ENCODE measurements around the gene CCDC148.

The CCDC148 gene

DNA sequence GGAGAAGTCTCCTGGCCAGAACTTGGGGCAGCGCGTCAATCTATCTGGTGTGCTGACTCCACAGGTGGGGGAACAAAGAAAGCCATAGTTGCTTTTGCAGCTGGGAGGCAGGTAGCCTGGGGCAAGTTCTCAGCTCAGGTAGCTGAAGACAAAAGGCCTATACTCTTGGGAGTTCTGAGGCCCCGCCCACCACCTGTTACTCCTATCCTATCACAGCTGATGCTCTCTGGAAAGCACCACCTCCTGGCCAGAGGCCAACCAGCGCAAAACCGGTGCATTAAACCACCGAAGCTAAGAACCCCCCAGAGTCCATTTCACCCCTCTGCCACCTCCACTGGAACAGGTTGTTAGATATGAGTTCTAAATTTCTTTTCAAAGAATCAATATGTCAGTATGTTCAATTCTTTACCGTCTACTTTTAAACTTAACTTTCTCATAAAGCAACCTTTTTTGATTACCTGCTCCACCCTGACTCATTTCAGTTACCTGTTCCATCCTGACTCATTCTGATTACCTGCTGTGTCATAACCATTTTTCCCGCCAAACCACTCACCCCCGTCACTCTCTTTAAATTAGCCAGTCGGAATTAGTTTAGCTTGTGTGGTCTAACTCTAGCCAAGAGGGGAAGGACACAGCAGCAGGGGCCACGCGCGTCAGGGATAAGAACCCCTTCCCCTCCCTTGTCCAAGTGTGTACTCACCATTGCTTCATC, 311.5 kb downstream of the CCDC148 start:
- DNase-seq, result no peak

DNA sequence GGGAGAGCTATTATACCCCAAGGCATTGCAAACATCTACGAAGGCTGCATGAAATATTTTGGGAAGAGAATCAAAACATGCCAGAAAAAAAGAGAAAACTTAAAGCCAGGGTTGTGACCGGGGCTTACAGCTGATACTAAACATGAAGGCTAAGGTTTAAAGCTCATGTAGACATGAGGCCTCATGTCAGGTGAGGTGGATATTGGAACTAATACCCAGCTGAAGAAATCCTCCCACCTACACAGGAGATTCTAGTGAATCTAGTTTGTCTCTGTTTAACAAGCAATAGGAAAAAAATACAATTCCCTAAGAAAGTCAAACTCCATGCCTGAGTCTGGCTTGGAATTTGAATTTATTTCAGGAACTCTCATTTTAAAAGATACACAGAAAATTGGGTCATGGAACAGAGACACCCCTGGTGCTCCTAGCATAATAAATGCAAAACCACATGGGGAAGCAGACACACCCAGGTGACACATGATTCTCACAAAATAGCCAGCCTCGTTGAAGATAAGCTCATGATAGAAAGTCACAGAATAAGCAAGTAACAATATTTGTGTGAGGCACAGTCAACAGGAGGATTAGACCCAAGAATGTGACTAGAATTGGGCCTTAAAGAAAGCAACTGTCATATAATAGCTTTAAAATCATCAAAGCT, 312.7 kb downstream of the CCDC148 start:
- DNase-seq, result no peak

DNA sequence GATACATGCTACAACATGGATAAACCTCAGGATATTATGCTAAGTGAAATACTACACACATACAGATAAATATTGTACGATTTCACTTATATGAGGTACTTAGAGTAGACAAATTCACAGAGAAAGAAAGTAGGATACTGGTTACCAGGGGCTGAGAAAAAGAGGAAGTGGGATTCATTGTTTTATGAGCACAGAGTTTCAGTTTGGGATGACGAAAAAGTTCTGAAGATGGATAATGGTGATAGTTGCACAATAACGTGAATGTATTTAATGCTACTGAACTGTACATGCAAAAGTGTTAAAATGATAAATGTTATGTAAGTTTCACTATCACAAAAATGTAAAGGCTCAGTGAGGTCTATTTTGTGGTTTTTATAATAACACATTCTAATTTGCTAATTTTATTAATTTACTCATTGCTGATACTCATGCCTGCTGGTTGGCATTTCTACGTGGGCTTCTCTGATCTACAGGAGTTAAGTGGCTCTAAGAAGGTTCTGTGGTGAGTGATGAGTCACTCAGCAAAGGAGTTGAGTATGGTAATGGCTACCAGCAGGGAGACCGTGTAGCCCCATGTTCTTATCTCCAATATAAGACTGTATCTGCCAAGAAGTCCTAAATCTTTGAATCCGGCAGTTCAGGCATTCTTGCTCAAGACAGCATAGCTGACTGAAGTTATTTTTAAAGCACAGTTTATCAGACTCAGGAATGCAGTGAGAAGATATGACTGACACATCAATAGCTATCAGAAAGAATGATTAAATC, 313.8 kb downstream of the CCDC148 start:
- DNase-seq, result no peak

DNA sequence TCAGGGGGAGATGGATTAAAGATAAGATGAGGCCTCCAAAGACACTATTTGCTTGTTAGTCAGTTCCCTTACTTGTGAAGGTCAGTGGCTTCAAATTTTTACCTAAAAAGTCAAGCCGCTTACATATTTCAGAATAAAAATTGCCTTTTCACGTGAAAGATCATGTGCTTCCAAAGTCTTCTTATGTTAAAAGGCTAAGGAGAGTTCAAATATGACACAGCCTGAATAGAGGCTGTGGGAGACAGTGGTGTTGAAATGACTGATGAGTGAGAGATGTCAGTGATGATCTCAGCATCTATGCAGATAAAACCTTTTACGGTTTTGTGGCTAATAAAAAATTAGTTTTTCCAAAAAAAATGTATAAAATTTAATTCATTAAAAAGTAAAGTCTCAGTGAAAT, 314.4 kb downstream of the CCDC148 start:
- no peak for DNase-seq

- no peak for DNase-seq
Measured at GRCh38 chr2:158140201-158140600, 316.4 kb downstream of the CCDC148 start.

- no peak for DNase-seq
Measured at GRCh38 chr2:158138255-158138654, 318.3 kb downstream of the CCDC148 start.

GRCh38 chr2:158135096-158135495, 321.5 kb downstream of the CCDC148 start:
- DNase-seq, result no peak

DNA sequence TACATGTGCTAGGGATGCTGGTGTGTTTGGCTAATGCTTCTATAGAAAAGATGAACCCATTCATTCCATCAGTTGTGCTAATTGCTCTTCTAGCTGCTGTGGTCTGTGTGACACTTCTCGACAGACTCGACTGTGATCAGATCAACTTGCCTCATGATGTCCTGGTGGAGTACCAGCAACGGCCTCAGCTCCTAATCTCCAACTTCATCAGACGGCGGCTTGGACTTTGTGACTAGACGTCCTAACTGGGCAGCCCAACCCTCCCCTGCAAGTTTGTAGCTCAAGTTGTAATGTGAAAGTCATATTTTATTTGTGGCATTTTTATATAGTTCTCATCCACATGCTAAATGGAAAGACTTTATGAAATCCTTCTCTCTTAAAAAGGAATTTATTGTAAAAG, 321.9 kb downstream of the CCDC148 start:
- DNase-seq, result no peak

GRCh38 chr2:158134055-158134454, 322.5 kb downstream of the CCDC148 start:
- no peak for DNase-seq

- DNase-seq, result no peak
Measured at GRCh38 chr2:158131919-158132566, 324.5 kb downstream of the CCDC148 start.

DNA sequence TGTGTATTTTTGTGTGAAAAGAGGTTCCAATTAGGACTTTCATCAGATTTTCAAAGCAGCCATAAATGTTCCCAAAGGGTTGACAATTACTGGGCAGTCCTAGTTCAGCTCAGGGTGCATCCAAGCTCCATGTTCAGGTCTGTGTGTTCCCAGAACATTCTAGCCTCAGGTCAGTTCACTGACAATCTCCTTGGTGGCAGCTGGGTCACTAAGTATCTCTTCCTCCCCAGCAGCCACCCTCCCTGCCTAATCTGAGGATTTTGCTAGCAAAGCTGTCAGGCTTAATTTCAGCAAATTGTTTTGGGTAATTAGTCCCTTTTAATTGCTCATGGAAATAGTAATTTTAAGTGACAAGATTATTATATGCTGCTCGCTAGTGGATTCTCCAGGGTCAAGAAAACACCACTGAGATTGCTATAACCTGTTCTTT, 325.1 kb downstream of the CCDC148 start:
- DNase-seq, result no peak

DNA sequence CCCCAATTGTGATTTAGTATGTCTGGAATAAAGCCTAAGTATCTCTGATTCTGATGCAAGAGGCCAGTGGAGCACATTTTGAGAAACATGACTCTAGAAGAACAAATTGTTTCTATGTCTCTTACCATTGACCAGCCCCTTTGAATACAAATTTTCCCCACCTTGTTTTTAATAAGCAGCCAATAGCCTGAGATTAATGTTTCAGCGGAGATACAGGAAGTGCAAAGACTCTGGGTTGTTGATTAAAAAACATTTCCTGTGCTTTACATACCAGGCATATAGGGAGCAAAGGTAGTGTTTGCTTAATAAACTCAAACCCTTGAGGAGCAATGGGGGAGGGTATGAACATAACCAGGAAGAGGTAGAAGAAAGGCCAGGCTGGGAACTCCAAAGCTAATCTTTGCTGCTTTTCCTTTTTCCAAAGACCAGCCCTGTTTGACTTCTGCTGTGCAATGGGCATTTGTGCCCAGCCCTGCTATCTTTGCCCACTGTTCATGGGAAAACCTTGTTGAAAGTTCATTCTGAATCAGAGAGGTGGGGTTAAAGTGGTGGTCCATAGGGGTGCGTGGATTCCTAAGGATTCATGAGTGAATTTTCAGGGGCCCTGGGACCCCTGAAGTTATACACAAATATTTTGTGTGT, 325.6 kb downstream of the CCDC148 start:
- DNase-seq, result no peak

- DNase-seq, result no peak
Measured at GRCh38 chr2:158129037-158129436, 327.5 kb downstream of the CCDC148 start.

DNA sequence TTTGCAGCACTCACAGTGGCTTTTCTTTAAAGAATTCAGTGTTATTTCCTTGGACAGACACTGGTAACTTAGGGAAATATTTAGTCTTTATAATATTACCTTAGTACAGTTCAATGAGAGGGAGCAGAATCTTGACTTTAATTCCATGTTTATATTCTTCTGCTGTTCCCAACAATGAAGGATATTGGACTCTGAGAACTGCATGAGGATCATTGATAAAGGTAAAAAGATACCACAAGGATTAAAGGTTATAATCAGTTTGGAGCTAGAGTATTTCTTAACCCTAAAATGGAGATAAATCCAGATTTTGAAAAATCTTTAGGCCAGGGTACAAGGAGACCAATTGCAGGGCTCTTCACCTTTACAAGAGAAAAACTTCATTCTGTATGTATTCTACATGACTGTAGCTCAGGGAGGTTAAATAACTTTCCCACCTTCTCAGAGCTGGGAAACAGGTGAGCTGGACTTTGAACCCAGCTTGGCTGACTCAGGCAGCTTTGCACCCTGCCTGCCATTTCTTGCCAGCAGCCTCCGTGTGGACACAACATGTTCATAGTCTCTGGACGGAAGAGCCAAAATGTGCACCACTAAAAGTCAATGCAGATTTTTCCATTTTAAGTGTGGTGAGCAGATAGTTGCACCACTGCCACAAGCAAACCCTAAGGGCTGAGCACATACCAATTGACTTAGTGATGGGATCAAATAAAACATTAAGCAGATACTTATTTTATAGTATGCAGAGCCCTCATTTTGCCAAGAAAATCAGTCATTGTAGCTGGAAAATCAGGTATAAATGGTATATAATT, 328.2 kb downstream of the CCDC148 start:
- no peak for DNase-seq

DNA sequence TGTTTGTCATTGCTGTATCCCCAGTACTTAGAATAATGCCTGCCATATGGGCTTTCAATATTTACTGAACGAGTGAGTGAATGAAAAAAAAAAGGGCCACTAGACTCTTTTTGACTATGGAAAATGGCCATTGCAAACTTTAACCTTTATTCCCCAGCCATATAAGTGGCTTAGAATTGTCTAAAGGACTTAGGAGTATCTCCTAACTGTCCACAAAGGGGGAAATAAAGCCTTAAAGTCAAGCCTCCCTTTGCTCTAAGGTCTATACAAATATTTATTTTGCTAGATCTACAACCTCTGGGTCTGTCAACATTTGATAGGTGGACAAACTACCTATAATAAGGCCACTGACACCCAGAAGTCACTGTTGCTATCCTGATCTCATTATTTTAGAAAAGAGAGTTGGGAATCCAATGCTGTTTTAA, 329.2 kb downstream of the CCDC148 start:
- DNase-seq, result no peak

GRCh38 chr2:158125756-158126498, 330.6 kb downstream of the CCDC148 start:
- no peak for DNase-seq

DNA sequence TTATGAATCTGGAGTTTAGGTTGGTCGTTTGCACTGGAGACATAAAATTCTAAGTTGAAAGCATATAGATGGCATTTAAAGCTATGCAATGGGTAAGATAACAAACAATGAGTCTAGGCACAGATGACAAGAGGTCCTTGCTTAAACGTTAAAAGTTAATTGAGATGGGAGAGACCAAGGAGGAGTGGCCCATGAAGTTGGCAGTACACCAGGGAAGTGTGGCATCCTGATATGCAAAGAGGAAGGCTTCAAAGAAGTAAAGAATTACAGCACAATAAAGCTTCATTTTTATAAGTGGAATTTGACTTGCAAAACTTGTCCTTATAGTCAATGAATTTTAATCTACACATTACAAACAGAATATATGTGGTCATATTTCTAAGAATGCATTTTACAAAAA, 331.7 kb downstream of the CCDC148 start:
- DNase-seq, result no peak
